WTC11 (cell line): ENCODE results near the gene EXOC1. TPM values are rescaled to one million over a fixed set of nuclear protein-coding genes. Genes with fewer than 3 reads are reported as not detected.

ENCODE experiments used
- ATF1 ChIP-seq: sonication (generic); formaldehyde crosslinking; IDR thresholded peaks from 2 replicates; pipeline ENCODE4 v1.8.1; 2023; ENCODE audit warnings: mild to moderate bottlenecking, moderate library complexity, missing genetic modification reagents
- EMX1 ChIP-seq: fragments of 250-450 bp; sonication (Bioruptor Pico); IDR thresholded peaks from 2 replicates; pipeline ENCODE4 v1.8.0; 2021; ENCODE audit warnings: mild to moderate bottlenecking
- FOXP1 ChIP-seq: sonication (generic); formaldehyde crosslinking; IDR thresholded peaks from 2 replicates; pipeline ENCODE4 v1.8.0; 2022; ENCODE audit warnings: missing genetic modification reagents, mild to moderate bottlenecking, moderate library complexity, borderline replicate concordance
- HMGA2 ChIP-seq: fragments of 250-450 bp; sonication (Bioruptor Pico); IDR thresholded peaks from 2 replicates; pipeline ENCODE4 v1.4.0; 2021; ENCODE audit warnings: mild to moderate bottlenecking, moderate library complexity
- IRF2 ChIP-seq: sonication (generic); formaldehyde crosslinking; IDR thresholded peaks from 2 replicates; pipeline ENCODE4 v1.8.0; 2022; ENCODE audit warnings: low read depth, missing genetic modification reagents, borderline replicate concordance
- KAT7 ChIP-seq: sonication (generic); formaldehyde crosslinking; IDR thresholded peaks from 2 replicates; pipeline ENCODE4 v1.8.1; 2023; ENCODE audit warnings: missing genetic modification reagents, mild to moderate bottlenecking, borderline replicate concordance
- NR3C1 ChIP-seq: sonication (generic); formaldehyde crosslinking; conservative IDR thresholded peaks from 2 replicates; pipeline ENCODE4 v1.8.1; 2023; ENCODE audit warnings: low read depth, mild to moderate bottlenecking, missing genetic modification reagents
- PRRX2 ChIP-seq: fragments of 250-450 bp; sonication (Bioruptor Pico); IDR thresholded peaks from 2 replicates; pipeline ENCODE4 v1.8.0; 2021; ENCODE audit warnings: mild to moderate bottlenecking
- RELA ChIP-seq: sonication (generic); formaldehyde crosslinking; IDR thresholded peaks from 2 replicates; pipeline ENCODE4 v1.8.1; 2022; ENCODE audit warnings: missing genetic modification reagents, mild to moderate bottlenecking, borderline replicate concordance
- SMAD4 ChIP-seq: sonication (generic); formaldehyde crosslinking; IDR thresholded peaks from 2 replicates; pipeline ENCODE4 v1.8.0; 2022; ENCODE audit warnings: mild to moderate bottlenecking, missing genetic modification reagents
- SP1 ChIP-seq: sonication (generic); formaldehyde crosslinking; conservative IDR thresholded peaks from 2 replicates; pipeline ENCODE4 v1.8.1; 2022; ENCODE audit warnings: missing genetic modification reagents
- TCF7 ChIP-seq: sonication (generic); formaldehyde crosslinking; IDR thresholded peaks from 2 replicates; pipeline ENCODE4 v1.8.0; 2022; ENCODE audit warnings: mild to moderate bottlenecking, low read depth, missing genetic modification reagents, moderate library complexity
- TP53 ChIP-seq: sonication (generic); formaldehyde crosslinking; IDR thresholded peaks from 2 replicates; pipeline ENCODE4 v1.8.1; 2023; ENCODE audit warnings: mild to moderate bottlenecking, missing genetic modification reagents
- ZNF423 ChIP-seq: fragments of 250-450 bp; sonication (Bioruptor Pico); IDR thresholded peaks from 2 replicates; pipeline ENCODE4 v2.1.2; 2022; ENCODE audit warnings: mild to moderate bottlenecking, moderate library complexity
- total RNA-seq: library from RNA; stranded (reverse); gene quantifications from 3 replicates; pipeline ENCODE4 v1.2.3, GENCODE V29; 2021
- TF ChIP-seq, protein P1 (sequence below): sonication (generic); formaldehyde crosslinking; IDR thresholded peaks from 2 replicates; pipeline ENCODE4 v1.8.1; 2023; ENCODE audit warnings: mild to moderate bottlenecking, moderate library complexity, missing genetic modification reagents
- TF ChIP-seq, protein P2 (sequence below): sonication (generic); formaldehyde crosslinking; IDR thresholded peaks from 2 replicates; pipeline ENCODE4 v1.8.1; 2023; ENCODE audit warnings: mild to moderate bottlenecking, missing genetic modification reagents, borderline replicate concordance
- TF ChIP-seq, protein P3 (sequence below): fragments of 250-450 bp; sonication (Bioruptor Pico); IDR thresholded peaks from 2 replicates; pipeline ENCODE4 v1.9.0; 2021; ENCODE audit warnings: mild to moderate bottlenecking, borderline replicate concordance
- TF ChIP-seq, protein P4 (sequence below): sonication (generic); formaldehyde crosslinking; IDR thresholded peaks from 2 replicates; pipeline ENCODE4 v1.8.0; 2022; ENCODE audit warnings: mild to moderate bottlenecking, missing genetic modification reagents
- TF ChIP-seq, protein P5 (sequence below): sonication (generic); formaldehyde crosslinking; IDR thresholded peaks from 2 replicates; pipeline ENCODE4 v1.8.1; 2023; ENCODE audit warnings: mild to moderate bottlenecking, missing genetic modification reagents
- TF ChIP-seq, protein P6 (sequence below): sonication (generic); formaldehyde crosslinking; IDR thresholded peaks from 2 replicates; pipeline ENCODE4 v1.8.0; 2023; ENCODE audit warnings: missing genetic modification reagents, mild to moderate bottlenecking, borderline replicate concordance

Gene EXOC1
- total RNA-seq, 1 experiment from 2014 or later = 19.0 TPM

DNA sequence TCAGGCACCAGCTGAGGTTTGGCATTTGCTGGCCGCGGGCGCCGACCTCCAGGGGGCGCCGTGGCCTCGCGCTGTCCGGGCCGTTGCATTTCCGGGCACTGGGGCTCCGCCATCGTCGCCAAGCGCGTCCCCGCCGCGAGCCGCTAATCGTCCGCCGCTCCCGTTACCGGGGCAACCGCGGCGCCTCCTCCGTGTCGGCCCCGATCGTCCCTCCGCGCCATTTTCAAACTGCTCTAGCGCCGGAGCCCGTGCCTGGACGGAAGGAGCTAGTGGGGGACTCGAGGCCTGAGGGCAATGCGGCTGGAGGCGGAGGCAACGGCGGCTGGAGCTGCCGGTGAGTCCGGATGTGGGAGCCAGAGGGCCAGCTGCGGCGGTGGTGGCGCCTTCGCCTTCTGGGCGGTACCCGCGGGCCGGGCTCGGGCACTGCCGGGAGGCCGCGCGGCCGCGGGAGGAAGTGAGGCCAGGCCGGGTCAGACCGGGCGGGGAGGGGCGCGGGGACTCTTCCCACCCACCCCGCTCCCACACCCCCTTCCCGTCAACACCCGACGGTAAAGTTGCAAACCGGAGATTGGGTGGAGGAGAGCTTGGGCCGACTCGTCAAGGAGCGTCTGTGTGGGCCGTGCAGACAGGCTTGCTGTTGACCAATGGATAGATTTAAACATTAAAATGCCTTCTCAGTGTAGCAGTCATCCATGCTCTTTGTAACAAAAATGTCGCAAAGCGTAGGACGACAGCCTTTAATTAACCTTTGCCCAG lies 95.5 kb downstream of the EXOC1 start, which contains the start of gene CEP135 (continued):
- TF ChIP-seq, protein P1, sequence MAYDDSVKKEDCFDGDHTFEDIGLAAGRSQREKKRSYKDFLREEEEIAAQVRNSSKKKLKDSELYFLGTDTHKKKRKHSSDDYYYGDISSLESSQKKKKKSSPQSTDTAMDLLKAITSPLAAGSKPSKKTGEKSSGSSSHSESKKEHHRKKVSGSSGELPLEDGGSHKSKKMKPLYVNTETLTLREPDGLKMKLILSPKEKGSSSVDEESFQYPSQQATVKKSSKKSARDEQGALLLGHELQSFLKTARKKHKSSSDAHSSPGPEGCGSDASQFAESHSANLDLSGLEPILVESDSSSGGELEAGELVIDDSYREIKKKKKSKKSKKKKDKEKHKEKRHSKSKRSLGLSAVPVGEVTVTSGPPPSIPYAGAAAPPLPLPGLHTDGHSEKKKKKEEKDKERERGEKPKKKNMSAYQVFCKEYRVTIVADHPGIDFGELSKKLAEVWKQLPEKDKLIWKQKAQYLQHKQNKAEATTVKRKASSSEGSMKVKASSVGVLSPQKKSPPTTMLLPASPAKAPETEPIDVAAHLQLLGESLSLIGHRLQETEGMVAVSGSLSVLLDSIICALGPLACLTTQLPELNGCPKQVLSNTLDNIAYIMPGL (CRISPR knock-in tag) = peak; percentile 98
- TF ChIP-seq, protein P2, sequence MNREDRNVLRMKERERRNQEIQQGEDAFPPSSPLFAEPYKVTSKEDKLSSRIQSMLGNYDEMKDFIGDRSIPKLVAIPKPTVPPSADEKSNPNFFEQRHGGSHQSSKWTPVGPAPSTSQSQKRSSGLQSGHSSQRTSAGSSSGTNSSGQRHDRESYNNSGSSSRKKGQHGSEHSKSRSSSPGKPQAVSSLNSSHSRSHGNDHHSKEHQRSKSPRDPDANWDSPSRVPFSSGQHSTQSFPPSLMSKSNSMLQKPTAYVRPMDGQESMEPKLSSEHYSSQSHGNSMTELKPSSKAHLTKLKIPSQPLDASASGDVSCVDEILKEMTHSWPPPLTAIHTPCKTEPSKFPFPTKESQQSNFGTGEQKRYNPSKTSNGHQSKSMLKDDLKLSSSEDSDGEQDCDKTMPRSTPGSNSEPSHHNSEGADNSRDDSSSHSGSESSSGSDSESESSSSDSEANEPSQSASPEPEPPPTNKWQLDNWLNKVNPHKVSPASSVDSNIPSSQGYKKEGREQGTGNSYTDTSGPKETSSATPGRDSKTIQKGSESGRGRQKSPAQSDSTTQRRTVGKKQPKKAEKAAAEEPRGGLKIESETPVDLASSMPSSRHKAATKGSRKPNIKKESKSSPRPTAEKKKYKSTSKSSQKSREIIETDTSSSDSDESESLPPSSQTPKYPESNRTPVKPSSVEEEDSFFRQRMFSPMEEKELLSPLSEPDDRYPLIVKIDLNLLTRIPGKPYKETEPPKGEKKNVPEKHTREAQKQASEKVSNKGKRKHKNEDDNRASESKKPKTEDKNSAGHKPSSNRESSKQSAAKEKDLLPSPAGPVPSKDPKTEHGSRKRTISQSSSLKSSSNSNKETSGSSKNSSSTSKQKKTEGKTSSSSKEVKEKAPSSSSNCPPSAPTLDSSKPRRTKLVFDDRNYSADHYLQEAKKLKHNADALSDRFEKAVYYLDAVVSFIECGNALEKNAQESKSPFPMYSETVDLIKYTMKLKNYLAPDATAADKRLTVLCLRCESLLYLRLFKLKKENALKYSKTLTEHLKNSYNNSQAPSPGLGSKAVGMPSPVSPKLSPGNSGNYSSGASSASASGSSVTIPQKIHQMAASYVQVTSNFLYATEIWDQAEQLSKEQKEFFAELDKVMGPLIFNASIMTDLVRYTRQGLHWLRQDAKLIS = peak; percentile 90; the same call in 1 of the 2 replicates
- TF ChIP-seq, protein P3, sequence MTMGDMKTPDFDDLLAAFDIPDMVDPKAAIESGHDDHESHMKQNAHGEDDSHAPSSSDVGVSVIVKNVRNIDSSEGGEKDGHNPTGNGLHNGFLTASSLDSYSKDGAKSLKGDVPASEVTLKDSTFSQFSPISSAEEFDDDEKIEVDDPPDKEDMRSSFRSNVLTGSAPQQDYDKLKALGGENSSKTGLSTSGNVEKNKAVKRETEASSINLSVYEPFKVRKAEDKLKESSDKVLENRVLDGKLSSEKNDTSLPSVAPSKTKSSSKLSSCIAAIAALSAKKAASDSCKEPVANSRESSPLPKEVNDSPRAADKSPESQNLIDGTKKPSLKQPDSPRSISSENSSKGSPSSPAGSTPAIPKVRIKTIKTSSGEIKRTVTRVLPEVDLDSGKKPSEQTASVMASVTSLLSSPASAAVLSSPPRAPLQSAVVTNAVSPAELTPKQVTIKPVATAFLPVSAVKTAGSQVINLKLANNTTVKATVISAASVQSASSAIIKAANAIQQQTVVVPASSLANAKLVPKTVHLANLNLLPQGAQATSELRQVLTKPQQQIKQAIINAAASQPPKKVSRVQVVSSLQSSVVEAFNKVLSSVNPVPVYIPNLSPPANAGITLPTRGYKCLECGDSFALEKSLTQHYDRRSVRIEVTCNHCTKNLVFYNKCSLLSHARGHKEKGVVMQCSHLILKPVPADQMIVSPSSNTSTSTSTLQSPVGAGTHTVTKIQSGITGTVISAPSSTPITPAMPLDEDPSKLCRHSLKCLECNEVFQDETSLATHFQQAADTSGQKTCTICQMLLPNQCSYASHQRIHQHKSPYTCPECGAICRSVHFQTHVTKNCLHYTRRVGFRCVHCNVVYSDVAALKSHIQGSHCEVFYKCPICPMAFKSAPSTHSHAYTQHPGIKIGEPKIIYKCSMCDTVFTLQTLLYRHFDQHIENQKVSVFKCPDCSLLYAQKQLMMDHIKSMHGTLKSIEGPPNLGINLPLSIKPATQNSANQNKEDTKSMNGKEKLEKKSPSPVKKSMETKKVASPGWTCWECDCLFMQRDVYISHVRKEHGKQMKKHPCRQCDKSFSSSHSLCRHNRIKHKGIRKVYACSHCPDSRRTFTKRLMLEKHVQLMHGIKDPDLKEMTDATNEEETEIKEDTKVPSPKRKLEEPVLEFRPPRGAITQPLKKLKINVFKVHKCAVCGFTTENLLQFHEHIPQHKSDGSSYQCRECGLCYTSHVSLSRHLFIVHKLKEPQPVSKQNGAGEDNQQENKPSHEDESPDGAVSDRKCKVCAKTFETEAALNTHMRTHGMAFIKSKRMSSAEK (CRISPR knock-in tag) = no peak
- no peak for TF ChIP-seq HMGA2 (CRISPR knock-in tag)
- TF ChIP-seq EMX1 (CRISPR knock-in tag) = 0 out of 2 replicates have a peak, but pooled peaks have one; percentile 46
- TF ChIP-seq RELA (CRISPR knock-in tag) = peak; percentile 67; the same call in 1 of the 2 replicates
- TF ChIP-seq FOXP1 = peak; percentile 96
- 0 out of 2 replicates have a peak, but pooled peaks have one; percentile 54 for TF ChIP-seq NR3C1 (CRISPR knock-in tag)
- TF ChIP-seq TP53 (CRISPR knock-in tag) = peak; percentile 69; the same call in 1 of the 2 replicates
- no peak for TF ChIP-seq SMAD4
- peak; percentile 91 for TF ChIP-seq KAT7 (CRISPR knock-in tag)
- peak; percentile 55; the same call in 1 of the 2 replicates for TF ChIP-seq SP1 (CRISPR knock-in tag)
- TF ChIP-seq, protein P4, sequence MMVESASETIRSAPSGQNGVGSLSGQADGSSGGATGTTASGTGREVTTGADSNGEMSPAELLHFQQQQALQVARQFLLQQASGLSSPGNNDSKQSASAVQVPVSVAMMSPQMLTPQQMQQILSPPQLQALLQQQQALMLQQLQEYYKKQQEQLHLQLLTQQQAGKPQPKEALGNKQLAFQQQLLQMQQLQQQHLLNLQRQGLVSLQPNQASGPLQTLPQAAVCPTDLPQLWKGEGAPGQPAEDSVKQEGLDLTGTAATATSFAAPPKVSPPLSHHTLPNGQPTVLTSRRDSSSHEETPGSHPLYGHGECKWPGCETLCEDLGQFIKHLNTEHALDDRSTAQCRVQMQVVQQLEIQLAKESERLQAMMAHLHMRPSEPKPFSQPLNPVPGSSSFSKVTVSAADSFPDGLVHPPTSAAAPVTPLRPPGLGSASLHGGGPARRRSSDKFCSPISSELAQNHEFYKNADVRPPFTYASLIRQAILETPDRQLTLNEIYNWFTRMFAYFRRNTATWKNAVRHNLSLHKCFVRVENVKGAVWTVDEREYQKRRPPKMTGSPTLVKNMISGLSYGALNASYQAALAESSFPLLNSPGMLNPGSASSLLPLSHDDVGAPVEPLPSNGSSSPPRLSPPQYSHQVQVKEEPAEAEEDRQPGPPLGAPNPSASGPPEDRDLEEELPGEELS (CRISPR knock-in tag) = peak; percentile 88; the same call in 1 of the 2 replicates
- TF ChIP-seq ATF1 (CRISPR knock-in tag) = no peak
- TF ChIP-seq IRF2 (CRISPR knock-in tag) = no peak
- no peak for TF ChIP-seq TCF7 (CRISPR knock-in tag)
- TF ChIP-seq, protein P5, sequence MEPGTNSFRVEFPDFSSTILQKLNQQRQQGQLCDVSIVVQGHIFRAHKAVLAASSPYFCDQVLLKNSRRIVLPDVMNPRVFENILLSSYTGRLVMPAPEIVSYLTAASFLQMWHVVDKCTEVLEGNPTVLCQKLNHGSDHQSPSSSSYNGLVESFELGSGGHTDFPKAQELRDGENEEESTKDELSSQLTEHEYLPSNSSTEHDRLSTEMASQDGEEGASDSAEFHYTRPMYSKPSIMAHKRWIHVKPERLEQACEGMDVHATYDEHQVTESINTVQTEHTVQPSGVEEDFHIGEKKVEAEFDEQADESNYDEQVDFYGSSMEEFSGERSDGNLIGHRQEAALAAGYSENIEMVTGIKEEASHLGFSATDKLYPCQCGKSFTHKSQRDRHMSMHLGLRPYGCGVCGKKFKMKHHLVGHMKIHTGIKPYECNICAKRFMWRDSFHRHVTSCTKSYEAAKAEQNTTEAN (CRISPR knock-in tag) = peak; percentile 87; the same call in 1 of the 2 replicates
- no peak for TF ChIP-seq PRRX2 (CRISPR knock-in tag)
- TF ChIP-seq ZNF423 (CRISPR knock-in tag) = no peak
- TF ChIP-seq, protein P6, sequence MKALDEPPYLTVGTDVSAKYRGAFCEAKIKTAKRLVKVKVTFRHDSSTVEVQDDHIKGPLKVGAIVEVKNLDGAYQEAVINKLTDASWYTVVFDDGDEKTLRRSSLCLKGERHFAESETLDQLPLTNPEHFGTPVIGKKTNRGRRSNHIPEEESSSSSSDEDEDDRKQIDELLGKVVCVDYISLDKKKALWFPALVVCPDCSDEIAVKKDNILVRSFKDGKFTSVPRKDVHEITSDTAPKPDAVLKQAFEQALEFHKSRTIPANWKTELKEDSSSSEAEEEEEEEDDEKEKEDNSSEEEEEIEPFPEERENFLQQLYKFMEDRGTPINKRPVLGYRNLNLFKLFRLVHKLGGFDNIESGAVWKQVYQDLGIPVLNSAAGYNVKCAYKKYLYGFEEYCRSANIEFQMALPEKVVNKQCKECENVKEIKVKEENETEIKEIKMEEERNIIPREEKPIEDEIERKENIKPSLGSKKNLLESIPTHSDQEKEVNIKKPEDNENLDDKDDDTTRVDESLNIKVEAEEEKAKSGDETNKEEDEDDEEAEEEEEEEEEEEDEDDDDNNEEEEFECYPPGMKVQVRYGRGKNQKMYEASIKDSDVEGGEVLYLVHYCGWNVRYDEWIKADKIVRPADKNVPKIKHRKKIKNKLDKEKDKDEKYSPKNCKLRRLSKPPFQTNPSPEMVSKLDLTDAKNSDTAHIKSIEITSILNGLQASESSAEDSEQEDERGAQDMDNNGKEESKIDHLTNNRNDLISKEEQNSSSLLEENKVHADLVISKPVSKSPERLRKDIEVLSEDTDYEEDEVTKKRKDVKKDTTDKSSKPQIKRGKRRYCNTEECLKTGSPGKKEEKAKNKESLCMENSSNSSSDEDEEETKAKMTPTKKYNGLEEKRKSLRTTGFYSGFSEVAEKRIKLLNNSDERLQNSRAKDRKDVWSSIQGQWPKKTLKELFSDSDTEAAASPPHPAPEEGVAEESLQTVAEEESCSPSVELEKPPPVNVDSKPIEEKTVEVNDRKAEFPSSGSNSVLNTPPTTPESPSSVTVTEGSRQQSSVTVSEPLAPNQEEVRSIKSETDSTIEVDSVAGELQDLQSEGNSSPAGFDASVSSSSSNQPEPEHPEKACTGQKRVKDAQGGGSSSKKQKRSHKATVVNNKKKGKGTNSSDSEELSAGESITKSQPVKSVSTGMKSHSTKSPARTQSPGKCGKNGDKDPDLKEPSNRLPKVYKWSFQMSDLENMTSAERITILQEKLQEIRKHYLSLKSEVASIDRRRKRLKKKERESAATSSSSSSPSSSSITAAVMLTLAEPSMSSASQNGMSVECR (CRISPR knock-in tag) = peak; percentile 94; the same call in 1 of the 2 replicates
